Mesendoderm (in vitro differentiated cells): ENCODE data around the gene RPL10.

Source experiments
- DNase-seq: peaks from one replicate; pipeline ENCODE4 v3.0.0; 2013
- H2AK5ac ChIP-seq: 2 replicates; pipeline ENCODE4 v1.6.1; 2013; ENCODE audit warnings: low read length, inconsistent platforms
- H2BK120ac ChIP-seq: 2 replicates; pipeline ENCODE4 v1.6.1; 2013; ENCODE audit warnings: low read depth, mild to moderate bottlenecking, low read length, moderate library complexity, mixed read lengths
- H2BK15ac ChIP-seq: replicated peaks from 2 replicates; pipeline ENCODE4 v1.6.1; 2013; ENCODE audit warnings: low read depth, mild to moderate bottlenecking, moderate library complexity
- H2BK5ac ChIP-seq: 2 replicates; pipeline ENCODE4 v1.6.1; 2013; ENCODE audit warnings: low read length, inconsistent platforms
- H3K18ac ChIP-seq: 2 replicates; pipeline ENCODE4 v1.6.1; 2013; ENCODE audit warnings: mild to moderate bottlenecking, low read length, mixed read lengths
- H3K23ac ChIP-seq: one replicate; pipeline ENCODE4 v1.6.1; 2013; ENCODE audit warnings: low read length
- H3K27ac ChIP-seq: 2 replicates; pipeline ENCODE4 v1.5.1; 2013; ENCODE audit warnings: low read depth, mild to moderate bottlenecking, inconsistent platforms, low read length, moderate library complexity
- H3K27me3 ChIP-seq: 2 replicates; pipeline ENCODE4 v1.6.1; 2013; ENCODE audit warnings: low read length, control low read depth, mild to moderate bottlenecking, inconsistent platforms; ENCODE audit not compliant: insufficient read depth, poor library complexity
- H3K36me3 ChIP-seq: 2 replicates; pipeline ENCODE4 v1.6.1; 2013; ENCODE audit warnings: low read length, inconsistent platforms; ENCODE audit not compliant: control insufficient read depth, insufficient read depth
- H3K4ac ChIP-seq: one replicate; pipeline ENCODE4 v1.6.1; 2013; ENCODE audit warnings: low read depth, mild to moderate bottlenecking, low read length, moderate library complexity
- H3K4me1 ChIP-seq: 2 replicates; pipeline ENCODE4 v1.6.1; 2013; ENCODE audit warnings: low read depth, low read length, inconsistent platforms; ENCODE audit not compliant: control insufficient read depth
- H3K4me2 ChIP-seq: 2 replicates; pipeline ENCODE4 v1.6.1; 2013; ENCODE audit warnings: low read length
- H3K4me3 ChIP-seq: 2 replicates; pipeline ENCODE4 v1.5.1; 2013; ENCODE audit warnings: mild to moderate bottlenecking, low read length
- H3K56ac ChIP-seq: one replicate; pipeline ENCODE4 v1.6.1; 2013; ENCODE audit warnings: low read length
- H3K79me1 ChIP-seq: 2 replicates; pipeline ENCODE4 v1.6.1; 2013; ENCODE audit warnings: low read length, inconsistent platforms
- H3K79me2 ChIP-seq: 2 replicates; pipeline ENCODE4 v1.6.1; 2013; ENCODE audit warnings: mild to moderate bottlenecking, low read length; ENCODE audit not compliant: control insufficient read depth, insufficient read depth
- H3K9ac ChIP-seq: 2 replicates; pipeline ENCODE4 v1.6.1; 2013; ENCODE audit warnings: low read length, inconsistent platforms
- H4K5ac ChIP-seq: one replicate; pipeline ENCODE4 v1.6.1; 2013; ENCODE audit warnings: low read length
- H4K8ac ChIP-seq: one replicate; pipeline ENCODE4 v1.6.1; 2013; ENCODE audit warnings: low read depth, mild to moderate bottlenecking, control low read depth, low read length, moderate library complexity
- WGBS: extraction: QIAGEN DNeasy Blood & Tissue Kit; methylation state at CpG from one replicate; pipeline ENCODE4 v1.1.7; 2013; ENCODE audit warnings: low lambda C conversion rate, missing lambda C conversion rate; ENCODE audit not compliant: insufficient coverage; ENCODE audit errors: extremely low coverage; 5-methylcytosine and 5-hydroxymethylcytosine counted together

RPL10 gene

DNA sequence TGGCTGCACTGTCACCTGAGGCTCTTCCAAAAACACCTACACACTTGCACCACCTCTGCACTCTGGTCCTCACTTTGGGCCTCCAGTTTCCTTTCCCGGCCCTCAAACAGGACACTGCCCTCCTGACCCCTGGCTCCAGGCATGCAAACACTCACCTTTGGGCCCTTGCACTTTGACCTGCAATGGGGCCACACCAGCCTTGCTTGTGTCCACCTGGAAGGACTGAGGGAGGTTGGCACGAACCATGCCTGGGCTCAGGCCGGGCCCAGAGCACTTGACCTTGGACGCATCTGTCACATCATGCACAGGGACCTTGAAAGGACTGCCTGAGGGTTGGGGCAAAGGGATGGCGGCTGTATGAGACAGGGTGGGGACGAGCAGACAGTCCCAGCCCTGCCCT is 39.3 kb upstream of the RPL10 start:
- H3K23ac ChIP-seq: no peak overlapping the region
- no peak overlapping the region for H2BK120ac ChIP-seq
- no peak overlapping the region for H3K27ac ChIP-seq
- H3K79me2 ChIP-seq: no peaks in the 10 kb centered on the region
- no peak overlapping the region for H2BK5ac ChIP-seq
- H4K5ac ChIP-seq: no peak overlapping the region
- no peak overlapping the region for H3K4me2 ChIP-seq
- peaks cover 31% of the 10 kb centered on the region for H3K36me3 ChIP-seq
- no peak overlapping the region for H3K56ac ChIP-seq
- no peak overlapping the region for H3K9ac ChIP-seq
- H2BK15ac ChIP-seq: no peak overlapping the region
- DNase-seq: no peak
- H4K8ac ChIP-seq: no peak overlapping the region
- H2AK5ac ChIP-seq: no peak overlapping the region
- no peak overlapping the region for H3K4me3 ChIP-seq
- H3K18ac ChIP-seq: no peak overlapping the region
- peaks cover 2% of the 10 kb centered on the region for H3K79me1 ChIP-seq
- H3K4ac ChIP-seq: no peak overlapping the region
- H3K27me3 ChIP-seq: no peaks in the 10 kb centered on the region
- no CpG with 5 or more reads among the region's 6 CpGs for WGBS
- H3K4me1 ChIP-seq: no peaks in the 10 kb centered on the region

DNA sequence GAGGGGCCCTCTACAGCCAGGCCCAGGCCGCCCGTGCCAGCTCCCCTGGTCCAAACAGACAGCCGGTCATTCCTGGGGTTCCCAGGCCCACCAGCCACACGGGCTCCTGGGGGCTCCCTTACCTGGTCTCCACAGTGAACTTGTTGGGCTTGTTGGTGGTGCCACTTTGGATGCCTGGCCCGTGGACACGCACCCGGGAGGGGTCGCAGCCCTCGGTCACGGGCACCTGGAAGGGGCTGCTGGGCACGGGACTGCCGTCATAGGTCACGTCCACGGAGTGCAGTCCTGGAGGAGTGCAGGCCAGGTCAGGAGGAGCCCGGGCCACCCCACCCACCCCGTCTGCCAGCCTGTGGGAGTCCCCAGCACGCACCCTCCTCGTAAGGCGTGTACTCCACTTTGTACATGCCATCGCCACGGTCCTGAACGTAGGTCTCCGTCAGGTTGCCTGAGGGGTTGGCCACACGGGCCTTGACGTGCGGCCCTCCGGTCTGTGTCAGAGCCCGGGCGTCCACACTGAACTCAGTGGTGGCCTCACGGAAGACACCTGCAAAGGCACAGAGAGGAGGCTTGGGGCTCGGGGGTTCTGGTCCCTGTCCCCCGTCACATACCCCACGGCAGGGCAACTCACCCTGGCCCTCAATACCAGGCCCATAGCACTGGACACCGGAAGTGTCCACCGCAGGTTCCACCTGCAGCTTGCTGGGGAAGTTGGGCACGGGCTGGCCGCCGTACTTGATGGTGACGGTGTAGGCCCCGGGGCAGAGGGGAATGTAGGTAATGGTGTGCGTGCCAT is 38.6 kb upstream of the RPL10 start:
- Histone ChIP-seq H2BK5ac (no peak overlapping the region), H4K5ac (no peak overlapping the region), H3K4me3 (no peak overlapping the region), H3K36me3 (peaks cover 29% of the 10 kb centered on the region), H2BK15ac (no peak overlapping the region), H2AK5ac (no peak overlapping the region), H3K9ac (no peak overlapping the region), H2BK120ac (no peak overlapping the region), H3K4ac (no peak overlapping the region), H3K79me1 (peaks cover 2% of the 10 kb centered on the region), H3K79me2 (no peaks in the 10 kb centered on the region), H3K27me3 (no peaks in the 10 kb centered on the region), H3K56ac (no peak overlapping the region), H3K23ac (no peak overlapping the region), H3K27ac (no peak overlapping the region), H4K8ac (no peak overlapping the region), H3K18ac (no peak overlapping the region), H3K4me1 (no peaks in the 10 kb centered on the region), H3K4me2 (no peak overlapping the region)
- no CpG with 5 or more reads among the region's 41 CpGs for WGBS
- DNase-seq: no peak

DNA sequence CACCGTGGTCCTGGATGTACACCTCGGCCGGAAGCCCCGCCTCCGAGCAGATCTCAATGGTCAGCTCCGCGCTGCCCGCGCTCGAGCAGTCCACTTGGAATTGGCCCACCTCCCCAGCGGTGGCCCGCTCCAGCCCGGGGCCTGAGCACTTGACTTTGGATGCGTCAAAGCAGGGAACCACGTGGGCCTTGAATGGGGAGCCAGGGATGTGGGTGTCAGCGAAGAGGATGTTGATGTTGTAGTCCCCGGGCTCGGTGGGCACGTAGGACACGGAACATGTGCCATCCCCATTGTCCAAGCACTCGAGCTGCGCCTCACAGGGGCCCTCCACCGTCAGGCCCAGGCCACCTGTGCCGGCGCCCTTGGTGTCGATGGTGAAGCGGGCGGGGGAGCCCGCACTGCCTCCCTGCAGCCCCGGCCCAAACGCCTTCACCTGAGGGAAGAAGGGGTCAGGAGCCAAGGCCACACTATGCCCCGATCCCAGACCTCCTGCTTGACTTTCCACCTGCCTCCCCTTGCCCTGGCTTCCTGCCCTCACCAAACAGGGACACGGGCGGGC is 37.9 kb upstream of the RPL10 start:
- no CpG with 5 or more reads among the region's 34 CpGs for WGBS
- H3K4me1 ChIP-seq: no peaks in the 10 kb centered on the region
- no peak overlapping the region for H2BK15ac ChIP-seq
- peaks cover 30% of the 10 kb centered on the region for H3K36me3 ChIP-seq
- no peak overlapping the region for H2AK5ac ChIP-seq
- H4K8ac ChIP-seq: no peak overlapping the region
- no peak overlapping the region for H3K4me3 ChIP-seq
- no peak overlapping the region for H3K4me2 ChIP-seq
- no peak overlapping the region for H3K9ac ChIP-seq
- no peaks in the 10 kb centered on the region for H3K27me3 ChIP-seq
- no peak overlapping the region for H4K5ac ChIP-seq
- H3K79me1 ChIP-seq: peaks cover 2% of the 10 kb centered on the region
- no peak overlapping the region for H3K4ac ChIP-seq
- H2BK5ac ChIP-seq: no peak overlapping the region
- H3K18ac ChIP-seq: no peak overlapping the region
- no peak for DNase-seq
- H3K27ac ChIP-seq: no peak overlapping the region
- H3K79me2 ChIP-seq: no peaks in the 10 kb centered on the region
- no peak overlapping the region for H3K56ac ChIP-seq
- H3K23ac ChIP-seq: no peak overlapping the region
- H2BK120ac ChIP-seq: no peak overlapping the region

DNA sequence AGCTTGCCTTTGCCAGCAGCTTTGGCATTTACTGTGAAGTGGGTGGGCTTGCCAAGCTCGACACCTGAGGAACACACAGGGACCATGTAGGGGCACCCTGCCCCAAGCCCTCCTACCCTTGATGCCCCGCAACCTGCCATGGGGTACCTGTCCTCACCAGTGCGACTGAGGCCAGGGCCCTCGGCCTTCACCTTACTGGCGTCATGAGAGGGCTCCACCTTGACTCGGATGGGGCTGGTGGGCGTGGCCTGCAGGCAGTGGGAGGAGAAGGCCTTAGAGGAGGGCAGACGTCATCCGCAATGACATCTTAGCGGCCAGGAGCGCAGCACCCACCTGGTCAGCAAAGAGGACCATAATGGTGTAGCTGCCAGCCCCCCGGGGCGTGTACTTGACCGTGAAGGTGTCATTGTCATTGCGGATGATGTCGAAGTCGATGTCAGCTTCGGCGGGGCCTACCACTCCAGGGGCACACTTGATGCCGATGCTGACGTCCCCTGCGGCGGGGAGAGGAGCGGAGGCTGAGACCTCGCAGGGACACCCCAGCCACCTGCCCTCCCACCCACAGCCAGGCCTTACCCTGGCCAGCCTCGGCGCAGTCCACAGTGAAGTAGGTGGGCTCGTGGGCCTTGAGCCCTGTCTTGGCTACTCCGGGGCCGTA is 36.0 kb upstream of the RPL10 start:
- H3K27me3 ChIP-seq: no peaks in the 10 kb centered on the region
- WGBS: no CpG with 5 or more reads among the region's 30 CpGs
- H3K4me1 ChIP-seq: no peaks in the 10 kb centered on the region
- H2BK15ac ChIP-seq: no peak overlapping the region
- no peak for DNase-seq
- H4K8ac ChIP-seq: no peak overlapping the region
- peaks cover 13% of the 10 kb centered on the region for H3K79me2 ChIP-seq
- H2AK5ac ChIP-seq: no peak overlapping the region
- no peak overlapping the region for H3K4me3 ChIP-seq
- no peak overlapping the region for H3K4ac ChIP-seq
- H3K23ac ChIP-seq: no peak overlapping the region
- no peak overlapping the region for H3K18ac ChIP-seq
- peaks cover 38% of the 10 kb centered on the region for H3K36me3 ChIP-seq
- no peak overlapping the region for H3K56ac ChIP-seq
- H3K27ac ChIP-seq: no peak overlapping the region
- H3K79me1 ChIP-seq: peaks cover 4% of the 10 kb centered on the region
- no peak overlapping the region for H4K5ac ChIP-seq
- H3K4me2 ChIP-seq: no peak overlapping the region
- H2BK5ac ChIP-seq: no peak overlapping the region
- H2BK120ac ChIP-seq: no peak overlapping the region
- H3K9ac ChIP-seq: no peak overlapping the region

DNA sequence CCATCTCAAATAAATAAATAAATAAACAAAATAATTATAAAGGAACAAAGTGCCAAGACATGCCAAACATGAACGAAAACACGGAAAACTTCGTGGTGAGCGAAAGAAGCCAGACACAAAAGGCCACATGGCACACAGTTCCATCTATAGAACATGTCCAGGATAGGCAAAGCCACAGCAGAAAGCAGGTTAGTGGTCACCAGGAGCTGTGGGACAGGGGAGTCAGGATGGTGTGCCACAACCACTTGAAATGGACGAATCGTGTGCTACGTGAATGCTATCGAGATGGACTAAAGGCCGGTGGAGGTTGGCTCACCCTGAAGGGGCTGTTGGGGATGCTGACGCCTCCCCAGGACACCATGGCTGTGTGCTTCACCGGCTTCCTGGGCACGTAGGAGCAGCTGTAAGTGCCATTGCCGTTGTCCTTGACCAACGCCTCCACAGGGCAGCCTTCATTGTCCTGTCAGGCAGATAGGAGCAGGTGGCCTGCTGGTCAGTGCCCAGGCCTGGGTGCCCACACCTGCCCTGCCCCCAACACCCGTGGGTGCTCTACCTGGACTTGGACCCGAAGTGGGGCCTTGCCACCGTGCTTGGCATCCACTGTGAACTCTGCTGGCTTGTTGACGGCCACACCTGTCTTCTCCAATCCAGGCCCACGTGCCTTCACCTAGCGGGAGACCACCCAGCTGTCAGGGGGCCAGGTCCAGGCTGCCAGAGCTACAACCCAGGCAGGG is 34.3 kb upstream of the RPL10 start:
- H3K18ac ChIP-seq: no peak overlapping the region
- peaks cover 4% of the 10 kb centered on the region for H3K79me1 ChIP-seq
- peaks cover 29% of the 10 kb centered on the region for H3K79me2 ChIP-seq
- H2BK120ac ChIP-seq: no peak overlapping the region
- no peak overlapping the region for H3K4me2 ChIP-seq
- no peaks in the 10 kb centered on the region for H3K27me3 ChIP-seq
- H3K23ac ChIP-seq: no peak overlapping the region
- H3K36me3 ChIP-seq: peaks cover 37% of the 10 kb centered on the region
- H4K5ac ChIP-seq: no peak overlapping the region
- no CpG with 5 or more reads among the region's 20 CpGs for WGBS
- H4K8ac ChIP-seq: no peak overlapping the region
- no peak overlapping the region for H3K9ac ChIP-seq
- DNase-seq: no peak
- H2BK15ac ChIP-seq: no peak overlapping the region
- H2AK5ac ChIP-seq: no peak overlapping the region
- no peak overlapping the region for H3K4ac ChIP-seq
- no peak overlapping the region for H3K56ac ChIP-seq
- H2BK5ac ChIP-seq: no peak overlapping the region
- no peaks in the 10 kb centered on the region for H3K4me1 ChIP-seq
- no peak overlapping the region for H3K27ac ChIP-seq
- no peak overlapping the region for H3K4me3 ChIP-seq
